HL-60 (cell line): ENCODE results near the gene NPC1.
"Not testable (repeated sequence)": the region's sequence is repeated elsewhere in the genome, so short reads cannot be mapped to it uniquely, and the experiment has no call there.

Source experiments
- DNase-seq, 2 experiments: peaks; one replicate each; pipeline ENCODE4 v3.0.0-alpha.2; 2010 to 2020; ENCODE audit warnings: low read depth in 1 of 2, low spot score in 1 of 2
- H3K27ac ChIP-seq: fragments of 250-450 bp; sonication (Bioruptor Pico); replicated peaks from 2 replicates; pipeline ENCODE4 v1.5.1; 2020; ENCODE audit warnings: mild to moderate bottlenecking, moderate library complexity
- H3K27me3 ChIP-seq: fragments of 250-450 bp; sonication (Bioruptor Pico); 2 replicates; pipeline ENCODE4 v1.5.1; 2021; ENCODE audit warnings: mild to moderate bottlenecking, moderate library complexity; ENCODE audit not compliant: insufficient read depth, poor library complexity, severe bottlenecking
- H3K4me3 ChIP-seq: replicated peaks from 2 replicates; pipeline ENCODE4 v1.5.1; 2011; ENCODE audit warnings: mild to moderate bottlenecking, control low read depth, low read length; ENCODE audit not compliant: insufficient read depth
- GABPA ChIP-seq: IDR thresholded peaks from 2 replicates; pipeline ENCODE4 v1.6.1; 2012; ENCODE audit warnings: low read depth
- POLR2AphosphoS5 ChIP-seq: IDR thresholded peaks from 2 replicates; pipeline ENCODE4 v1.6.1; 2012; ENCODE audit warnings: low read depth
- SPI1 ChIP-seq: IDR thresholded peaks from 2 replicates; pipeline ENCODE4 v1.6.1; 2012; ENCODE audit warnings: low read depth, mild to moderate bottlenecking, borderline replicate concordance
- TF ChIP-seq, protein P1 (sequence below): IDR thresholded peaks from 2 replicates; pipeline ENCODE4 v1.6.1; 2012; ENCODE audit warnings: low read depth; ENCODE audit not compliant: insufficient replicate concordance
- TF ChIP-seq, protein P2 (sequence below): IDR thresholded peaks from one replicate; pipeline ENCODE4 v1.5.1; 2011; ENCODE audit warnings: low read length, control low read depth, inconsistent platforms; ENCODE audit not compliant: insufficient read depth

NPC1 gene

DNA sequence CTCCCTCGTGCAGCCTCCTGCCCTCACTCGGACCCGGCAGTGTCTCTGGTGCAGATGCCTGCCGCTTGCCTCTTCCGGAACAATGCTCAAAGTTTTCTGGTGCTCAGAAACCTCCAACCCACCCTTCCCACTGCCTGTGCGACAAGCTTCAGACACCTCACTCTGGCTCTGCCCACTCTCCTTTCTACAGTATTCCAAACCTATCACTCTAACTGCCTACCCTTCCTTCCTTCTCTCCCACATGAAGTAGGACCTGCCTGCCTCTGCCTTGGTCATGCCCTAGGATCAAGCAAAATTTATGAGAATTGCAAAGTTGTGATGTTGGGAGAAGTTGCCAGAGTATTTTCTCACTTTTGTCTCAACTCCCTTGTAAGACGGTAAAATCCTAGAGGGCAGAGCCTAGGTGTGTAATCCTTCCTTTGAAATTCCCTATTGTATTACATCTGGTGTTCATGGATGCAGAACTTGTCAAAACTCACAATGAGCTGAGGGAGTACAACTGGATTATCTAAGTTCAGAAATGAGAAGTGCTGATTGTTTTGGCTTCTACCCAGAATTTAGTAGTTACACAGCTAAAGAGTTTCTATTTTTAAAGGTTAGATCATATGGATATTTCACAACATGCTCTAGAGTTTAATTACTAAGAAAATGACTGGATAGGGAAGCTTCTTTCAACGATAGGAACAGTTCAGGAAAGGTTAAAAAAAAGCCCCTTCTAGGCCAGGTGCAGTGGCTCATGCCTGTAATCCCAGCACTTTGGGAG is 7.2 kb downstream of the NPC1 start:
- TF ChIP-seq SPI1 (peak; percentile 67), POLR2AphosphoS5 (no peak)
- peak in 1 of 2 experiments; percentile 22 for DNase-seq
- Histone ChIP-seq H3K4me3 (no peak overlapping the region), H3K27me3 (no peaks in the 10 kb centered on the region), H3K27ac (no peak overlapping the region)

DNA sequence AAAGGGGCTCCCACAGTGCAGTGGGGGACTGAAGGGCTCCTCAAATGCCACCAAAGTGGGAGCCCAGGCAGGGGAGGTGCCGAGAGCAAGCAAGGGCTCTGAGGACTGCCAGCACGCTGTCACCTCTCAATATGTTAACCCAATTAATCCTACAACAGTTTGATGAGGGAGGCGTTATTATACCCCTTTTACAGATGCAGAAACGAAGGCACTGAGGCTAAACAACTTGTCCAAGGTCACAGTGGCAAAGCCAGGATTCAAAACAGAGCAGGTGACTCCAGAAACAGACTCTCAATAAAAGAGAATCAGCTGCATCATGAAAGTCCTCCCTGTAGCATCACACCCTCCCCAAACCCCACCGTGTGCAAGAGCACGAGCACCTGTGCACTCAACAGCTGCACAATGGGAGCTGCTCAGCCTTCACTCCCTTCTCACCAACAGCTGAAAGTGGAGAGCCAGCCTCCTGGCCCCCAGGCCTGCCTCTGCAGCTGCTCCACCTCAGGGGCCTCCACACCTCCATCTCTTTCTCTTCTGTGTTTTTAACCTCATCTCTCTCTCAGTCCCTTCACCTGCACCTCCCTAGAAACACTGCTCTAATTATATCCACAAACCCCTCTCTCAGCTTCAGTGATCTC is 8.1 kb downstream of the NPC1 start:
- Histone ChIP-seq H3K27ac (no peak overlapping the region), H3K4me3 (no peak overlapping the region), H3K27me3 (no peaks in the 10 kb centered on the region)
- TF ChIP-seq, protein P1, sequence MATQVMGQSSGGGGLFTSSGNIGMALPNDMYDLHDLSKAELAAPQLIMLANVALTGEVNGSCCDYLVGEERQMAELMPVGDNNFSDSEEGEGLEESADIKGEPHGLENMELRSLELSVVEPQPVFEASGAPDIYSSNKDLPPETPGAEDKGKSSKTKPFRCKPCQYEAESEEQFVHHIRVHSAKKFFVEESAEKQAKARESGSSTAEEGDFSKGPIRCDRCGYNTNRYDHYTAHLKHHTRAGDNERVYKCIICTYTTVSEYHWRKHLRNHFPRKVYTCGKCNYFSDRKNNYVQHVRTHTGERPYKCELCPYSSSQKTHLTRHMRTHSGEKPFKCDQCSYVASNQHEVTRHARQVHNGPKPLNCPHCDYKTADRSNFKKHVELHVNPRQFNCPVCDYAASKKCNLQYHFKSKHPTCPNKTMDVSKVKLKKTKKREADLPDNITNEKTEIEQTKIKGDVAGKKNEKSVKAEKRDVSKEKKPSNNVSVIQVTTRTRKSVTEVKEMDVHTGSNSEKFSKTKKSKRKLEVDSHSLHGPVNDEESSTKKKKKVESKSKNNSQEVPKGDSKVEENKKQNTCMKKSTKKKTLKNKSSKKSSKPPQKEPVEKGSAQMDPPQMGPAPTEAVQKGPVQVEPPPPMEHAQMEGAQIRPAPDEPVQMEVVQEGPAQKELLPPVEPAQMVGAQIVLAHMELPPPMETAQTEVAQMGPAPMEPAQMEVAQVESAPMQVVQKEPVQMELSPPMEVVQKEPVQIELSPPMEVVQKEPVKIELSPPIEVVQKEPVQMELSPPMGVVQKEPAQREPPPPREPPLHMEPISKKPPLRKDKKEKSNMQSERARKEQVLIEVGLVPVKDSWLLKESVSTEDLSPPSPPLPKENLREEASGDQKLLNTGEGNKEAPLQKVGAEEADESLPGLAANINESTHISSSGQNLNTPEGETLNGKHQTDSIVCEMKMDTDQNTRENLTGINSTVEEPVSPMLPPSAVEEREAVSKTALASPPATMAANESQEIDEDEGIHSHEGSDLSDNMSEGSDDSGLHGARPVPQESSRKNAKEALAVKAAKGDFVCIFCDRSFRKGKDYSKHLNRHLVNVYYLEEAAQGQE, result no peak
- TF ChIP-seq POLR2AphosphoS5, result no peak
- TF ChIP-seq GABPA, result no peak
- TF ChIP-seq SPI1, result no peak
- TF ChIP-seq, protein P2, sequence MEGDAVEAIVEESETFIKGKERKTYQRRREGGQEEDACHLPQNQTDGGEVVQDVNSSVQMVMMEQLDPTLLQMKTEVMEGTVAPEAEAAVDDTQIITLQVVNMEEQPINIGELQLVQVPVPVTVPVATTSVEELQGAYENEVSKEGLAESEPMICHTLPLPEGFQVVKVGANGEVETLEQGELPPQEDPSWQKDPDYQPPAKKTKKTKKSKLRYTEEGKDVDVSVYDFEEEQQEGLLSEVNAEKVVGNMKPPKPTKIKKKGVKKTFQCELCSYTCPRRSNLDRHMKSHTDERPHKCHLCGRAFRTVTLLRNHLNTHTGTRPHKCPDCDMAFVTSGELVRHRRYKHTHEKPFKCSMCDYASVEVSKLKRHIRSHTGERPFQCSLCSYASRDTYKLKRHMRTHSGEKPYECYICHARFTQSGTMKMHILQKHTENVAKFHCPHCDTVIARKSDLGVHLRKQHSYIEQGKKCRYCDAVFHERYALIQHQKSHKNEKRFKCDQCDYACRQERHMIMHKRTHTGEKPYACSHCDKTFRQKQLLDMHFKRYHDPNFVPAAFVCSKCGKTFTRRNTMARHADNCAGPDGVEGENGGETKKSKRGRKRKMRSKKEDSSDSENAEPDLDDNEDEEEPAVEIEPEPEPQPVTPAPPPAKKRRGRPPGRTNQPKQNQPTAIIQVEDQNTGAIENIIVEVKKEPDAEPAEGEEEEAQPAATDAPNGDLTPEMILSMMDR, result no peak
- DNase-seq, result no peak

DNA sequence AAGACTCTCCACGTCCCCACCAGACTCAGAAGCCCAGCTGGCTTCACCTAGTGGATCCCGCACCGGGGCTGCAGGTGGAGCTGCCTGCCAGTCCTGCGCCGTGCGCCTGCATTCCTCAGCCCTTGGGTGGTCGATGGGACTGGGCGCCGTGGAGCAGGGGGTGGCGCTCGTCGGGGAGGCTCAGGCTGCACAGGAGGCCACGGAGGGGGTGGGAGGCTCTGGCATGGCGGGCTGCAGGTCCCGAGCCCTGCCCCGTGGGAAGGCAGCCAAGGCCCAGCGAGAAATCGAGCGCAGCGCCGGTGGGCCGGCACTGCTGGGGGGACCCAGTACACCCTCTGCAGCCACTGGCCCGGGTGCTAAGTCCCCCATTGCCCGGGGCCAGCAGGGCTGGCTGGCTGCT is 8.8 kb downstream of the NPC1 start:
- not testable (repeated sequence) for H3K27ac ChIP-seq, H3K4me3 ChIP-seq, DNase-seq, H3K27me3 ChIP-seq

DNA sequence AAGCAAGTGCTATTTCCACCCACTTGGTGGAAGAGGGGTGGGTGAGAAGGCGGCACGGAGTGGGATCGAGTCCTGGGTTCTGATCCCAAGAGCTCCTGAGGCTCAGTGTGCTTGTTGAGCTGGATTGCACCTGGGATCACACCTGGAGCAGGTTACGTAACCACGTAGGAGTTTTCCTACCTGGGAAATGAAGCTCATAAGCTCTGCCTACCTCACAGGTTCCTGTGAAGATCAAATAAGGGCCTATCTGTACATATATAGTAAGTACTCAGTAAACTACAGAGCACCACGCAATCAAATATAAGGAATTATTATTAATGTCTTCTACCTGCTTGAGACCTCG is 11.0 kb downstream of the NPC1 start:
- no peak for TF ChIP-seq POLR2AphosphoS5
- TF ChIP-seq GABPA, result no peak
- TF ChIP-seq, protein P2, result no peak
- TF ChIP-seq SPI1, result no peak
- TF ChIP-seq, protein P1, result no peak
- H3K4me3 ChIP-seq, result no peak overlapping the region
- DNase-seq, result no peak
- no peaks in the 10 kb centered on the region for H3K27me3 ChIP-seq
- no peak overlapping the region; the same call in 1 of the 2 replicates for H3K27ac ChIP-seq
